Ectodermal cell (in vitro differentiated cells): ENCODE data around the gene RFFL.

ENCODE experiments used
- H3K27ac ChIP-seq: 2 replicates; pipeline ENCODE4 v1.7.0; 2013; ENCODE audit warnings: mild to moderate bottlenecking, low read depth, low read length; ENCODE audit not compliant: insufficient read depth, poor library complexity, severe bottlenecking
- H3K27me3 ChIP-seq: 2 replicates; pipeline ENCODE4 v1.7.0; 2013; ENCODE audit warnings: mild to moderate bottlenecking, low read length; ENCODE audit not compliant: insufficient read depth, control insufficient read depth, poor library complexity, severe bottlenecking
- H3K36me3 ChIP-seq: one replicate; pipeline ENCODE4 v1.7.0; 2013; ENCODE audit warnings: low read length; ENCODE audit not compliant: control insufficient read depth, insufficient read depth
- H3K4me1 ChIP-seq: one replicate; pipeline ENCODE4 v1.7.0; 2013; ENCODE audit warnings: low read length; ENCODE audit not compliant: control insufficient read depth, insufficient read depth
- H3K4me3 ChIP-seq: 2 replicates; pipeline ENCODE4 v1.7.0; 2013; ENCODE audit warnings: low read depth, low read length, control low read depth; ENCODE audit not compliant: insufficient read depth
- H3K9me3 ChIP-seq: 2 replicates; pipeline ENCODE4 v1.7.0; 2013; ENCODE audit warnings: mild to moderate bottlenecking, low read length, moderate library complexity; ENCODE audit not compliant: control insufficient read depth
- WGBS, 2 experiments: methylation state at CpG; one replicate each; pipeline ENCODE4 v1.1.7; 2013; ENCODE audit warnings: missing lambda C conversion rate in 2 of 2; 5-methylcytosine and 5-hydroxymethylcytosine counted together

Gene RFFL

DNA sequence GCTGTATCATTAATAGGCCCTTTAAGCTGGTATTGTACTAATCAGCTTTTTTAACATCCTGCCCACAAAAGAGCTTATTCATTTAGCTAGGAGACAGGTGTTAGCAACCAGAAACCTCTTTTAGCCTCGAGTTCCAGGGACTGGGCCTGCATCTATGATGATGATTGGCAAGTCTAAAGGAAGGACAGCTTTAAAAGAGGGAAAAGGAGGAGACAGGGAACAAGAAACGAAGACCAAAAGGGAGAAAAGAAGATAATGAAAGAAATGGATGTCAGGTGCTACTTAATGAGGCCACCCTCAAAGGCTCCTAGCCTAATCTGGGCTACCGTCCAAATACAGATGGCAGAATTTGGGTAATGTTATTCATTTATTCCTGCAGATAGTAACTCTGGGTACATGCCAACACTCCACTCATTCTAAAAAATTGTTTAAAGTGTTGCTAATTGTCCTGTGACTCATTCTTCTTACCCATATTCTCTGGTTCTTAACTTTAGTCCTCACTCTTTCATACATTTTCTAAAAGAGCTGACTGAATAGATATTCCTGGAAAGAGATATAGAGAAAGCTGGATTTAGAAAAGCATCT is 18.7 kb upstream of the RFFL start:
- Histone ChIP-seq H3K27me3 (peaks cover 2% of the 10 kb centered on the region), H3K4me1 (no peaks in the 10 kb centered on the region), H3K36me3 (no peaks in the 10 kb centered on the region), H3K27ac (no peak overlapping the region), H3K9me3 (no peaks in the 10 kb centered on the region), H3K4me3 (no peak overlapping the region)
- WGBS, 2 experiments: 66 to 68% methylated on average over 3 of the region's 3 CpGs

DNA sequence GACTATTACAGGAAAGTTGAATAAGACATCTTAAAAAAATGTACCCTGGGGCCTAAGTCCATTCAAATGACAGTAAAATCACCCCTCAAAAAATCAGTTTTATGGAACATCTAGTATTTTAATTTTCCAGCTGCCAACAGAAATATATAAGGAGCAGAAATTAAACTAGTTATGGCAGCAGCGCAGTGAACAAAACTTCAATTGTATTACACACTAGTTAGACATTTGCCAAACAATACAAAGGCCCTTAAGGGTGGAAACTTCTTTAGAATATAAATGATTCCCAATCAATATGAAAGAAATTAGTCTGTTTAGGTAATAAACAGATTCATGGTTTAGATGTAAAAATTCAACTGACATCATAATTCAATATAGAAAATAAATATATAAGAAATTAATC is 18.1 kb upstream of the RFFL start:
- no peaks in the 10 kb centered on the region for H3K36me3 ChIP-seq
- H3K27ac ChIP-seq: no peak overlapping the region
- no peaks in the 10 kb centered on the region for H3K9me3 ChIP-seq
- no peaks in the 10 kb centered on the region for H3K4me1 ChIP-seq
- no peak overlapping the region for H3K4me3 ChIP-seq
- H3K27me3 ChIP-seq: no peaks in the 10 kb centered on the region
- WGBS, 2 experiments: 83% methylated on average over 1 of the region's 1 CpG; no CpG with 5 or more reads in 1 of the 2 experiments

DNA sequence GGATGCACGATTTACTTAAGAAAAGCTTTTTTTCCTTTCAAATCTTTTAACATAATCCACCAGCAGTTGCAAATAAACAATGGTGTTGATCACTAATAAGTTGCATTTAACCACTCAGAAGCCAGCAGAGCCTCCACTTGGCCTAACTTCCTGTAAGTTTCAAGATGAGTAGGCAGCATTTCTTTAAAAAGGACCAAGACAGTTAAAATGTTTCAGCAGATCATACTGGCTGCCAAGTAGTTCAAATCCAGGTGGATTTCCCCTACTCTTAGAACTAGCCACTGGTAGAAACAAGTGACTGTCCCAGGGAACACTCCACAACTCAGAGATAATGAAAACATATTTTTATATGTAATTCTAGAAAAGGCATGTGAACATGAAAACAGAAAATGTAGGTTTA is 17.0 kb upstream of the RFFL start:
- WGBS, 2 experiments: 40% methylated on average over 1 of the region's 1 CpG; no CpG with 5 or more reads in 1 of the 2 experiments
- Histone ChIP-seq H3K27ac (no peak overlapping the region), H3K27me3 (no peaks in the 10 kb centered on the region), H3K4me1 (no peaks in the 10 kb centered on the region), H3K9me3 (no peaks in the 10 kb centered on the region), H3K36me3 (no peaks in the 10 kb centered on the region), H3K4me3 (no peak overlapping the region)

DNA sequence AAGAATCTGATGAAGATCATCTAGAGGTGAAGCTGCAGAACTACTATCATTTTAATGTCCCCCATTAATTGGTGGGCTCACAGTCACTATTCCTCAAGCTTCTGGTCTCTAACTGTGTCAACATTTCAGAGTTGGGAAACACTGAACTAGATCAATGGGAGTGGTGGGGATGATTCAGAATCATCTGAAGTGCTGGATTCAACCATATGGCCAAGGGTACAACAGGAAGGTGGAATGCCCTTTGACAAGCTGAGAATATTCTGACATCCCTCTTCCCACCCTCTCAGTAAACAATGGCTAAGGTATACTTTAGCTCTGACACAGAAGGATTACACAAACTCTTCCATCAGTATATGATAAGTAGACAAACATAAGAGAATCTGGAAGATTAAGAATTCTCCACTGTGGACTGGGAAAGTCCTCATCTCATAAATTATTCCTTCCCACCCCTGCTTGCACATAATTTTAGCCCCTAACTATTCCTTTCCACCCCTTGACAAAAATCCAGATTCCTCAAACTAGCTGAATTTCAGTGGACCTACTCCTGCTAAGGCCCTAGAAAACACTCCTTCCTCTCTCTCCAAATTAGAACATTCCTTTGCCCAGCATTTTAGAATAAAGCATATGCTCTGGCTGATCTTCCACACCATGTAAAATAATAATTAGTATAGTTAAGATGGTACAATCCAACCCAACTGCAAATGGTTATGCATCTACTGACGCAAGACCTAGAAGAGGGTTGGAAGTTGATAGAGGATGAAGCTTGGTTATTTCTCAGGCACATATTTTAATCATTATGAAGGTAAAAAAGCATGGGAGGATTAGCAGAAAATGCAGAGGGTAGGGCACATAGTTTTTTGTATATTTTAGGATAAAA is 16.3 kb upstream of the RFFL start:
- Histone ChIP-seq H3K4me1 (no peaks in the 10 kb centered on the region), H3K4me3 (no peak overlapping the region), H3K27ac (no peak overlapping the region), H3K9me3 (no peaks in the 10 kb centered on the region), H3K27me3 (no peaks in the 10 kb centered on the region), H3K36me3 (no peaks in the 10 kb centered on the region)
- 100% methylated on average over 1 of the region's 1 CpG for WGBS, 2 experiments

DNA sequence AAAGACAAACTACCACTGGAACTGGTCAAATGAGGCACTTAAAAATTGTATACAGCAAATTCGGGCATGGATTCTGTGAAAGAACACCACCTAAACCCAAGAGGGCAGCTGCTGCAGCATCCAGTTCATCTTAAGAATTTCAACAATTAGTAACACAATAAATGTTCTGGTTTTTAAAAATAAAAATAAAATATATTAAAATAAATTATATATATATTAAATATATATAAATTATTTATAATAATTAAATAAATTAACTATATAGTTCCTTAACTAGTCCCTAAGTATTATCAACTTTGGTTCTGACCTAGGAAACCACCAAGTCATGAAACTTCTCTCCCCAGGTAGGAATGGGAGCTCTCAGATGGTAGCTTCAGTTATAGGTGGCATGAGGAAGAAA is 13.4 kb upstream of the RFFL start:
- H3K4me1 ChIP-seq: no peaks in the 10 kb centered on the region
- H3K36me3 ChIP-seq: no peaks in the 10 kb centered on the region
- no peaks in the 10 kb centered on the region for H3K27me3 ChIP-seq
- H3K4me3 ChIP-seq: no peak overlapping the region
- no peaks in the 10 kb centered on the region for H3K9me3 ChIP-seq
- 95 to 96% methylated on average over 1 of the region's 1 CpG for WGBS, 2 experiments
- no peak overlapping the region for H3K27ac ChIP-seq

DNA sequence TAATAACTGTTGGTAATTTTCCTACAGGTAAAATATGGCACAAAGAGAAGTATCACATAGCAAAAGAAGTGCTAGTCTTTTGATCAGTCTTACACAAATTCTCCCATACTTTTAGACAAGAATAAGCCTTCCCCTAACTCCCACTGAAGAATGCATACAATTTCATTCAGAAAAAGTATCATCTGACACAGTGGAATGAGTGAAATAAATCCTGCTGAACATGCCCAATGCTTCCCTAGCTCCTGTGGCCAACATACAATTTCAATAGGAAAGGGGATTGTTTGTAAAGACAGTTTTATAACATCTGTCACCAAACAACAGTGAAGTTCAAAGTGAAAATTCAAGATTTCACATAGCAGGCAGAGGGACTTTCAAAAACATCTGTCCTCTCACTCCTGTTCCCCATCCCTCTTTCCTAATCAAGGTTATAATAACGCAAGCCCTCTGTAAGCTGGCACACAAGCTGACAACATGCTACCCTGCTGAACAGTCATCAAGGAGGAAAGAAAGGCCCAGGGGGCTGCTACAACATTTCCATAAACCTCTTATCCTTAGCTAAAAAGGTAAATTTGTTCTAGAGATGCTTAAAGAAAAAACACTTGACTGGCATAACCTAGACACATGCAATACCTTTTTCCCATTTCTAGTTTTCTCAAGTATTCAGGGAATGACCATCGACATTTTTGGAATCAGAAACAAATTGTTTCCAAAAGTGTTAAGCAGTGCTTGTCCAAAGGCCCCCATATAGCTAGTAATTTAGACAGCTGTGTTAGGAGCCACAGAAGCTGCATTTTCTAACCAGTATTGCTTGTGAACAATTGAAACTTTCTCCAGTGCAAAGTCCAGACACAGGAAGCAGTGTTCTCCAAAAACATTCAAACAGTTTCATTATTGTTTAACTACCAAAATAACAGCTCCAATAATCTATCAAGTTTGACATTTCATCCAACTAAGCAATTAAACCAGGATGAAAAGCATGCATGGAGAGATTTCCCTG is 11.5 kb upstream of the RFFL start:
- Histone ChIP-seq H3K9me3 (no peaks in the 10 kb centered on the region), H3K36me3 (no peaks in the 10 kb centered on the region), H3K4me1 (no peaks in the 10 kb centered on the region), H3K27ac (no peak overlapping the region), H3K4me3 (no peak overlapping the region), H3K27me3 (no peaks in the 10 kb centered on the region)
- 85 to 86% methylated on average over 2 of the region's 2 CpGs for WGBS, 2 experiments

DNA sequence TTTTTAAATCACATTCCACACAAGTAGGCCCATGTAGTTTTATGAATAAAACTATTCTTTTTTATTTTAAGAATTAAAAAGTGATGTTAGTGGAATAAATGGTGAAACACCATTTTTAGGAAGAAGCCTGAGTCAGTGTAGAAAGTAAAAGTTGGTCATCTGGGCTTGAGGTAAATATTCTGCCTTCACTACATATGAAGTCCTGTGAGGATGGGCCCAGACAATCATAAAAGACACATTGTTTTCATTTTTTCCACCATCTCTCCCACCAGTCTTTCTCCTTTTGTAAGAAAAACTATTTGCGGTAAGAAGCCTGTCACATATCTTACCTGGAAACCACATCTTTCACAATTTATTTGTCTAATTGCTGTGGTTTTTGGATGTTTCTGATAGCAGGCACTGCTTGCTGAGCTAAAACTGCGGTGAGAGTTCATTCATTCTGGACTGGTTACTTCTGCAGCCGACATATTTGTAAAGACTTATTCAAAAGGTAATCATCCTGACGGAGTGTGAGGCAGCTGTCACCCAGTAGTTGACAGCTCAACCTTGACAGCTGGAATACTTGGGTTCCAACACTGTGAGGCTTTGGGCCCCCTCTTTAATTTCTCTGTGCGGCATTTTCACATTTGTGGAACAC is 10.6 kb upstream of the RFFL start:
- Histone ChIP-seq H3K4me3 (no peak overlapping the region), H3K4me1 (no peaks in the 10 kb centered on the region), H3K9me3 (no peaks in the 10 kb centered on the region), H3K36me3 (no peaks in the 10 kb centered on the region), H3K27me3 (no peaks in the 10 kb centered on the region), H3K27ac (no peak overlapping the region)
- WGBS, 2 experiments: 92% methylated on average over 4 to 5 of the region's 5 CpGs

DNA sequence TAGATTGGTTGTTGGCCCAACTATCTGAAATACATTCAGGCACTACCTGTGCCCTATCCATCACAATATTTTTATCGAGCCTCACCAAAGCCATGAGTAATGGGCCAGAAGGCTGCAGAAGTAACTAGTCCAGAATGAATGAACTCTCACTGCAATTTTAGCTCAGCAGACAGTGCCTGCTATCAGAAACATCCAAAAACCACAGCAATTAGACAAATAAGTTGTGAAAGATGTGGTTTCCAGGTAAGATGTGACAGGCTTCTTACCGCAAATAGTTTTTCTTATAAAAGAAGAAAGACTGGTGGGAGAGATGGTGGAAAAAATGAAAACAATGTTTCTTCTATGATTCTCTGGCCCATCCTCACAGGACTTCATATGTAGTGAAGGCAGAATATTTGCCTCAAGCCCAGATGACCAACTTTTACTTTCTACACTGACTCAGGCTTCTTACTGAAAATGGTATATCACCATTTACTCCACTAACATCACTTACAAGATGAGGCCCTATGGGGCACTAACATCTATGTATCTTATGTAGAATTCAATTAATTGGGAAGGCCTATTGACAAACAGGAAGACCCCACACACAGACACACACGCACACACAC is 9.8 kb upstream of the RFFL start:
- Histone ChIP-seq H3K36me3 (no peaks in the 10 kb centered on the region), H3K4me3 (no peak overlapping the region), H3K27ac (no peak overlapping the region), H3K9me3 (no peaks in the 10 kb centered on the region), H3K4me1 (no peaks in the 10 kb centered on the region), H3K27me3 (no peaks in the 10 kb centered on the region)
- WGBS, 2 experiments: 89 to 93% methylated on average over 3 of the region's 3 CpGs

DNA sequence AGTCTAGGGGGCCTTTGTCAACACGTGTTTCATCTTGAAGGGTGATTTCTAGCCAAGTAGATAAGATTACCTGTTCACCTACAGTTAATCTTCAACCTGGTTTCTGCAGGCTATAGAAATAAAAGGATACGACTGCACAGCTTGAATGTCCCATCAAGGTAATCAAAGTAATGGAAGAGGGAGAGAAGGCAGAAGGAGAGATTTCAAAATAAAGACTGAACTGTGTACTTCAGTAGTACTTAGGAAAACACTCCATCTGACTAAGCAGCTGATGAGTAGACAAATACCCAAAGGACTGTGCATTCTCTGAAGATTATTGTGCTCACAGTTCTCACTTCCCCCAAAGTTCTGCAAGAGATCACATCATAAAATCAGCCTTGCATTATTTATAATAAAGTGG is 5.8 kb upstream of the RFFL start:
- 74 to 81% methylated on average over 2 of the region's 2 CpGs for WGBS, 2 experiments
- no peak overlapping the region for H3K27ac ChIP-seq
- no peaks in the 10 kb centered on the region for H3K9me3 ChIP-seq
- H3K4me3 ChIP-seq: no peak overlapping the region
- H3K36me3 ChIP-seq: no peaks in the 10 kb centered on the region
- H3K4me1 ChIP-seq: no peaks in the 10 kb centered on the region
- peaks cover 7% of the 10 kb centered on the region for H3K27me3 ChIP-seq
